ENCODE measurements around the gene ANKRD11. TPM values are rescaled to one million over a fixed set of nuclear protein-coding genes. Genes with fewer than 3 reads are reported as not detected.
"Not testable (repeated sequence)": the region's sequence is repeated elsewhere in the genome, so short reads cannot be mapped to it uniquely, and the experiment has no call there.

Gene ANKRD11
- total and polyA plus RNA-seq, 8 donors, result 90.7 to 123 (median 98.4) TPM

DNA sequence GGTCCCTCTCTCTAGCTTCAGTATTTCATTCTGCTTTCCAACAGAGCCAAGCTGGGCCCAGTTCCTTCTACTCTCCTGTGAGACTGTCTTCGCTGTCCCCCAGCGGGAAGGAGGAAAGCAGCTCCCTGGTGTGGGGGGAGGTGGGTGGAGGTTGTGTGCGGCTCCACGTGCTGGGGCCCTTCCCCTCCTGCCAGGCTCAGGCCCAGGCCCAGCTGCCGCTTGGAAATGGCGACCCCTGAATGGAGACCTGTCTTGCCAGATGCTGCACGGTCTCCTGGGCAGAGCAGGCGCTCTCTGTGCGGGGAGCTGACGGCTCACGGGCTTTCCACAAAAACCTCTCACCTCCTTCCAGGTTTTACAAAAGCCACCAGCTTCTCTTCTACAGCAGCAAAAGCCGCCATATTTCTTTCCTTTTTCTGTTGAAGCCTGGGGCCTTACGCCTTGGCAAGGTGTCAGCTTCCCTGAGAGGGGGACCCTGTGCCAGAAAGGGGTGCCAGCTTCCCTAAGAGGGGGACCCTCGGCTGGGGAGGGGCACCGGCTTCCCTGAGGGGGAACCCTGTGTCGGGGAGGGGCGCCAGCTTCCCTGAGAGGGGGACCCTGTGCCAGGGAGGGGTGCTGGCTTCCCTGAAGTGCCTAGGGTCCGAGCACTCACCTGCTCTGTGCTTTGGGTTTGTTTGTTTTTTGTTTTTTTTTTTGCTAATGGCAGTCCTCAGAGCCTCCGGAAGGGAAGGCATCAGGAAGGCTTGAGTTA is 225.4 kb downstream of the ANKRD11 start:
- Histone ChIP-seq H3K27ac (no peak overlapping the region), H3K4me1 (no peaks in the 10 kb centered on the region), H3K4me3 (no peak overlapping the region), H3K36me3 (peaks cover 0 to 50% of the 10 kb centered on the region in 2 donors), H3K9me3 (no peaks in the 10 kb centered on the region), H3K27me3 (no peaks in the 10 kb centered on the region)
- peak in 1 of 4 donors; percentile 59 for DNase-seq
- TF ChIP-seq, protein P1, sequence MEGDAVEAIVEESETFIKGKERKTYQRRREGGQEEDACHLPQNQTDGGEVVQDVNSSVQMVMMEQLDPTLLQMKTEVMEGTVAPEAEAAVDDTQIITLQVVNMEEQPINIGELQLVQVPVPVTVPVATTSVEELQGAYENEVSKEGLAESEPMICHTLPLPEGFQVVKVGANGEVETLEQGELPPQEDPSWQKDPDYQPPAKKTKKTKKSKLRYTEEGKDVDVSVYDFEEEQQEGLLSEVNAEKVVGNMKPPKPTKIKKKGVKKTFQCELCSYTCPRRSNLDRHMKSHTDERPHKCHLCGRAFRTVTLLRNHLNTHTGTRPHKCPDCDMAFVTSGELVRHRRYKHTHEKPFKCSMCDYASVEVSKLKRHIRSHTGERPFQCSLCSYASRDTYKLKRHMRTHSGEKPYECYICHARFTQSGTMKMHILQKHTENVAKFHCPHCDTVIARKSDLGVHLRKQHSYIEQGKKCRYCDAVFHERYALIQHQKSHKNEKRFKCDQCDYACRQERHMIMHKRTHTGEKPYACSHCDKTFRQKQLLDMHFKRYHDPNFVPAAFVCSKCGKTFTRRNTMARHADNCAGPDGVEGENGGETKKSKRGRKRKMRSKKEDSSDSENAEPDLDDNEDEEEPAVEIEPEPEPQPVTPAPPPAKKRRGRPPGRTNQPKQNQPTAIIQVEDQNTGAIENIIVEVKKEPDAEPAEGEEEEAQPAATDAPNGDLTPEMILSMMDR (IDR thresholded peaks at IDR 0.05), result no peak
- no peak for ATAC-seq
- intact Hi-C loops (cut with DNase I), result no loop called here

GRCh38 chr16:89261691-89262563 is 228.4 kb downstream of the ANKRD11 start:
- H3K27me3 ChIP-seq, result peaks cover 0 to 14% of the 10 kb centered on the region in 2 donors
- ATAC-seq, result peak; percentile 47
- H3K4me1 ChIP-seq, result peaks cover 0 to 10% of the 10 kb centered on the region in 2 donors
- peaks cover 0 to 27% of the 10 kb centered on the region in 2 donors for H3K36me3 ChIP-seq
- H3K4me3 ChIP-seq, result no peak overlapping the region
- TF ChIP-seq, protein P1 (IDR thresholded peaks at IDR 0.05), result no peak
- peak overlapping the region; percentile 18 to 70 for H3K27ac ChIP-seq
- no peaks in the 10 kb centered on the region for H3K9me3 ChIP-seq
- peak in 1 of 4 donors; percentile 54 for DNase-seq
- intact Hi-C loops (cut with DNase I), result no loop called here

DNA sequence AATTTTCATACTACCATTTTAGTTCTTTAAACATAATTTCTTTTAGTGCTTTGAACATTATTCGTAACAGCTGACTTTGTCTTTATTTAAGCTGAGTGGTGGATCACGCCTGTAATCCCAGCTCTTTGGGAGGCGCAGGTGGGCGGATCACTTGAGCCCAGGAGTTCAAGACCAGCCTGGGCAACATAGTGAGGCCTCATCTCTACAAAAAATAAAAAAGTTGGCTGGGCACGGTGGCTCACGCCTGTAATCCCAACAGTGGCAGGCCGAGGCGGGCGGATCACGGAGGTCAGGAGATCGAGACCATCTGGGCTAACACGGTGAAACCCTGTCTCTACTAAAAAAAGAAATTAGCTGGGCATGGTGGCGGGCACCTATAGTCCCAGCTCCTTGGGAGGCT is 230.5 kb downstream of the ANKRD11 start:
- H3K27me3 ChIP-seq, result peaks cover 0 to 25% of the 10 kb centered on the region in 2 donors
- H3K36me3 ChIP-seq; DNase-seq; intact Hi-C loops (cut with DNase I); H3K9me3 ChIP-seq; H3K4me3 ChIP-seq; H3K27ac ChIP-seq; ATAC-seq: not testable (repeated sequence)
- peaks cover 0 to 16% of the 10 kb centered on the region in 2 donors for H3K4me1 ChIP-seq

DNA sequence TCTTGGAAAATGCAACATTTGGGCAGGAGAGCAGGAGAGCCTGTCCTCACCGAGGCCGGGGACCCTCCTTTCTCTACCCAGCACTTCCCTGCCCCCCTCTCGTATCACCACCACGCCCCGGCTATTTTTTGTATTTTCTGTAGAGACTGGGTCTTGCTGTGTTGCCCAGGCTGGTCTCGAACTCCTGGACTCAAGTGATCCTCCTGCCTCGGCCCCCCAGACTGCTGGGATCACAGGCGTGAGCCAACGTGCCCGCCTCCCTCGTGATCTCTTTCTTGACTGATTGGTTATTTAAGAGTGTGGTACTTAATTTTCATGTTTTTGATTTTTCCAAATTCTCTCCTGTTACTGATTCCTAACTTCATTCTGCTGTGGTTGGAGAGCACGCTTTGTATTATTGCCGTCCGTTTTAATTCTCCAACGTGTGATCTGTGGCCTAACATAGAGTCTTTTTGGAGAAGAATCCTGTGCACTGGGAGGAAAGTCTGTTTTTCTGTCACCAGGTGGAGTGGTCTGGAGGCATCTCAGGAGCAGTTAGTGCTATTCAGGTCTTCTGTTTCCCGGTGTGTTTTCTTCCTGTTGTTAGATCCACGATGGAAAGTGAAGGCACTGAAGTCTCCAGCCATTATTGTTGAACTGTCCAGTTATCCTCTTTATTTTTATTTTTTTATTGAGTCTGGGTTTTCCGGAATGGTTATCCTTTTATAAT is 232.4 kb downstream of the ANKRD11 start:
- Histone ChIP-seq H3K9me3 (no peaks in the 10 kb centered on the region), H3K4me3 (peak overlapping the region in 1 of 2 donors; percentile 44)

GRCh38 chr16:89257281-89257731 is 233.1 kb downstream of the ANKRD11 start:
- TF ChIP-seq, protein P1 (IDR thresholded peaks at IDR 0.05), result no peak
- intact Hi-C loops (cut with DNase I), result no loop called here

More for the DNA sequence above, 232.4 kb downstream of the ANKRD11 start:
- peaks cover 0 to 16% of the 10 kb centered on the region in 2 donors for H3K4me1 ChIP-seq
- TF ChIP-seq, protein P1 (IDR thresholded peaks at IDR 0.05), result no peak
- H3K27ac ChIP-seq, result no peak overlapping the region
- H3K36me3 ChIP-seq, result no peaks in the 10 kb centered on the region
- DNase-seq (no peak), ATAC-seq (no peak)
- intact Hi-C loops (cut with DNase I), result no loop called here
- H3K27me3 ChIP-seq, result peaks cover 0 to 25% of the 10 kb centered on the region in 2 donors

More at GRCh38 chr16:89257281-89257731, 233.1 kb downstream of the ANKRD11 start:
- Histone ChIP-seq H3K4me3 (peak overlapping the region; percentile 30 to 44), H3K36me3 (no peaks in the 10 kb centered on the region), H3K4me1 (peaks cover 0 to 16% of the 10 kb centered on the region in 2 donors), H3K9me3 (no peaks in the 10 kb centered on the region), H3K27ac (peak overlapping the region in 1 of 2 donors; percentile 50), H3K27me3 (peaks cover 0 to 25% of the 10 kb centered on the region in 2 donors)
- DNase-seq (peak in 2 of 4 donors; percentile 31 to 81), ATAC-seq (peak; percentile 59)

All from left lung (tissue), 10 donors.